ENCODE data around the gene MRGPRX3. TPM values are rescaled to one million over a fixed set of nuclear protein-coding genes. Genes with fewer than 3 reads are reported as not detected.

Gene MRGPRX3
- total RNA-seq, result not detected

DNA sequence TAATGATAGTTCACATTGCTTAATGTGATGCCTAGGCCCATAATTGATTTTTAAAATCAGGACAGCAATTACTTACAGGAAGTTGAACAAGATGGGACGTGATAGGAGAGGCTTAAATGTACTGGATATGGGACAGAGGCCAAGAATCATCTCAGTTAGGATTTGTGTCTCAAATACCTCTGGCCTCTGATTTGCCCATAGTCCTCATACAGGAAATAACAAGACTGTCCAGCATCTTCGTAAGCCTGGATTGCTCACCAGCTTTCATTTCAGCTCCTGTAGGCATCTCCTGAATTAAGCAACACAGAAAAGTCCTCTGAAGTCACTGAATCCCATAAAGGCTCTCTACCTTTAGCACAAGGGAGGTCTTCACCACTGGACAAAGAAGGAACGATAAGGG, at the start of gene MRGPRX3:
MRGPRX3 (plus strand) TSS at position 231 of the 400 bp plus-strand sequence. CDS start 4,632 bp downstream, outside the sequence.

GRCh38 chr11:18105802-18106574, 26.4 kb upstream of the MRGPRX3 start, which contains the start of gene SAAL1:
TSS of gene SAAL1 (minus strand) at chr11:18106082. CDS start at chr11:18106041, 41 bp downstream.

GRCh38 chr11:18172666-18173065, 40.3 kb downstream of the MRGPRX3 start, which contains the start of gene MRGPRX4:
TSS of gene MRGPRX4 (plus strand) at chr11:18172837. CDS start at chr11:18173257, 420 bp downstream.

Small RNA genes within 50 kb of the gene (small RNA-seq; reads per million reads assigned to genes)
- not detected for gene HIGD1AP5 (ENCODE audit: low replicate concordance)

Other genes starting within 250 kb of the MRGPRX3 start
- gene SERGEF, start 119.5 kb upstream of the MRGPRX3 start, total RNA-seq, result 14.2 TPM
- 0.47 TPM for gene TPH1, start 86.3 kb upstream of the MRGPRX3 start, total RNA-seq
- 14.6 TPM for gene SAAL1, start 26.5 kb upstream of the MRGPRX3 start, total RNA-seq
- not detected for gene MRGPRX4, start 40.3 kb downstream of the MRGPRX3 start, total RNA-seq
- not detected for gene SAA4, start 104.2 kb downstream of the MRGPRX3 start, total RNA-seq
- not detected for gene SAA2, start 116.1 kb downstream of the MRGPRX3 start, total RNA-seq
- gene SAA1, start 133.7 kb downstream of the MRGPRX3 start, total RNA-seq, result not detected
- gene HPS5, start 189.6 kb downstream of the MRGPRX3 start, total RNA-seq, result 25.2 TPM
- 50.1 TPM for gene GTF2H1, start 190.0 kb downstream of the MRGPRX3 start, total RNA-seq